Aorta (tissue), 5 donors: Measurements from ENCODE around the gene SRC. TPM values are rescaled to one million over a fixed set of nuclear protein-coding genes. Genes with fewer than 3 reads are reported as not detected.

ENCODE experiments used
- ATAC-seq: fragments of 200-7000 bp; cut with Tn5 transposase; one replicate; pipeline ENCODE4 v1.9.1; 2022; ENCODE audit warnings: moderate library complexity; ENCODE audit not compliant: low FRiP score
- DNase-seq, 2 donors: peaks; one replicate each; pipeline ENCODE4 v3.0.0-alpha.2; 2020
- H3K27ac ChIP-seq, 2 donors: one replicate each; pipeline ENCODE4 v1.5.1; 2013; ENCODE audit warnings: low read length in 2 of 2, mild to moderate bottlenecking in 2 of 2, moderate library complexity in 2 of 2, control low read depth in 1 of 2, inconsistent platforms in 1 of 2, low read depth in 1 of 2
- H3K27me3 ChIP-seq, 2 donors: one replicate each; pipeline ENCODE4 v1.6.1; 2013; ENCODE audit warnings: control low read depth in 1 of 2, low read length in 1 of 2, mild to moderate bottlenecking in 1 of 2, moderate library complexity in 1 of 2; ENCODE audit not compliant: insufficient read depth in 2 of 2, control insufficient read depth in 1 of 2
- H3K36me3 ChIP-seq, 2 donors: one replicate each; pipeline ENCODE4 v1.6.1; 2013; ENCODE audit warnings: control low read depth in 1 of 2, low read length in 1 of 2, mild to moderate bottlenecking in 1 of 2; ENCODE audit not compliant: insufficient read depth in 2 of 2, control insufficient read depth in 1 of 2
- H3K4me1 ChIP-seq, 2 donors: one replicate each; pipeline ENCODE4 v1.6.1; 2013; ENCODE audit warnings: low read length in 2 of 2, control low read depth in 1 of 2, mild to moderate bottlenecking in 1 of 2, moderate library complexity in 1 of 2; ENCODE audit not compliant: insufficient read depth in 2 of 2, control insufficient read depth in 1 of 2
- H3K4me3 ChIP-seq, 2 donors: one replicate each; pipeline ENCODE4 v1.5.1; 2013; ENCODE audit warnings: low read length in 2 of 2, control low read depth in 1 of 2, mild to moderate bottlenecking in 1 of 2
- H3K9me3 ChIP-seq: one replicate; pipeline ENCODE4 v1.6.1; 2013; ENCODE audit warnings: mild to moderate bottlenecking, low read length; ENCODE audit not compliant: control insufficient read depth
- WGBS, 2 donors: extraction: QIAGEN DNeasy Blood & Tissue Kit; methylation state at CpG; one replicate each; pipeline ENCODE4 v1.1.7; 2013; 5-methylcytosine and 5-hydroxymethylcytosine counted together
- intact Hi-C, 2 donors: fragments of 100-400 bp; cut with DNase I; formaldehyde crosslinking; loops; one replicate each; pipeline versions ENCODE4 v1.14.2 to v1.15.0; 2022
- polyA plus RNA-seq, 2 donors: library from polyadenylated mRNA; stranded (reverse); fragments of 200-250 nt; gene quantifications; one replicate each; pipeline ENCODE4 v1.2.3, GENCODE V29; 2013
- total RNA-seq, 2 donors: library from RNA; stranded (reverse); fragmentation: NEBNext Ultra II Directional; extraction: Animal tissue kit (Norgen Biotek cat#: 25700); gene quantifications; one replicate each; pipeline ENCODE4 v1.2.1, GENCODE V29; 2021
- donor health status: healthy with polysubstance abuse.
- donor health status: Bipolar disorder and iron deficiency.
- donor health status: DM: no; HTN: no; CAD: no.
- donor health status: DM: no; HTN: no; CAD: no.
- donor health status: DM: yes; HTN: yes; CAD: no.

The SRC gene
- total and polyA plus RNA-seq, 4 donors = 16.7 to 72.4 (median 41.2) TPM

GRCh38 chr20:37430044-37430443 is 84.1 kb downstream of the SRC start:
- Histone ChIP-seq H3K4me3 (no peak overlapping the region), H3K36me3 (no peaks in the 10 kb centered on the region), H3K4me1 (no peaks in the 10 kb centered on the region), H3K9me3 (no peaks in the 10 kb centered on the region), H3K27ac (no peak overlapping the region), H3K27me3 (no peaks in the 10 kb centered on the region)
- intact Hi-C loops = no loop called here
- ATAC-seq (no peak), DNase-seq (no peak)

GRCh38 chr20:37430778-37431460 is 85.0 kb downstream of the SRC start:
- no peak for ATAC-seq
- no peak for DNase-seq
- intact Hi-C loops = no loop called here
- WGBS, 2 donors = 83% methylated on average over 7 of the region's 7 CpGs
- Histone ChIP-seq H3K9me3 (no peaks in the 10 kb centered on the region), H3K36me3 (no peaks in the 10 kb centered on the region), H3K4me3 (no peak overlapping the region), H3K27ac (no peak overlapping the region), H3K4me1 (no peaks in the 10 kb centered on the region), H3K27me3 (no peaks in the 10 kb centered on the region)

GRCh38 chr20:37431786-37432185 is 85.8 kb downstream of the SRC start:
- 87 to 91% methylated on average over 12 of the region's 12 CpGs for WGBS, 2 donors
- Histone ChIP-seq H3K36me3 (no peaks in the 10 kb centered on the region), H3K9me3 (no peaks in the 10 kb centered on the region), H3K4me3 (no peak overlapping the region), H3K27me3 (no peaks in the 10 kb centered on the region), H3K27ac (no peak overlapping the region), H3K4me1 (no peaks in the 10 kb centered on the region)
- ATAC-seq (no peak), DNase-seq (no peak)
- intact Hi-C loops = no loop called here

GRCh38 chr20:37432606-37433005 is 86.7 kb downstream of the SRC start:
- no peak for ATAC-seq
- WGBS, 2 donors = 64 to 78% methylated on average over 1 of the region's 1 CpG
- intact Hi-C loops = no loop called here

GRCh38 chr20:37435607-37436006 is 89.7 kb downstream of the SRC start:
- Histone ChIP-seq H3K9me3 (no peaks in the 10 kb centered on the region), H3K4me3 (no peak overlapping the region), H3K27me3 (no peaks in the 10 kb centered on the region), H3K36me3 (no peaks in the 10 kb centered on the region), H3K4me1 (no peaks in the 10 kb centered on the region), H3K27ac (no peak overlapping the region)
- ATAC-seq (no peak), DNase-seq (no peak)
- WGBS, 2 donors = 45 to 51% methylated on average over 4 of the region's 4 CpGs
- intact Hi-C loops = no loop called here

More at GRCh38 chr20:37432606-37433005, 86.7 kb downstream of the SRC start:
- no peaks in the 10 kb centered on the region for H3K4me1 ChIP-seq
- H3K27ac ChIP-seq = no peak overlapping the region
- H3K27me3 ChIP-seq = no peaks in the 10 kb centered on the region
- no peaks in the 10 kb centered on the region for H3K36me3 ChIP-seq
- DNase-seq = no peak
- no peaks in the 10 kb centered on the region for H3K9me3 ChIP-seq
- H3K4me3 ChIP-seq = no peak overlapping the region

- WGBS, 2 donors = 93 to 94% methylated on average over 9 of the region's 9 CpGs
- ATAC-seq = no peak
- Histone ChIP-seq H3K27me3 (no peaks in the 10 kb centered on the region), H3K9me3 (no peaks in the 10 kb centered on the region), H3K4me3 (no peak overlapping the region), H3K27ac (no peak overlapping the region), H3K36me3 (no peaks in the 10 kb centered on the region), H3K4me1 (no peaks in the 10 kb centered on the region)
- intact Hi-C loops = no loop called here
- no peak for DNase-seq
Observed at GRCh38 chr20:37436527-37437186, 90.7 kb downstream of the SRC start.

- intact Hi-C loops = loop anchor here in 1 of 2 donors (1.0 kb wide), 1 partner anchor 14 kb away; no protein-coding TSS in a partner anchor
- Histone ChIP-seq H3K27ac (no peak overlapping the region), H3K4me3 (no peak overlapping the region), H3K27me3 (no peaks in the 10 kb centered on the region), H3K4me1 (no peaks in the 10 kb centered on the region), H3K9me3 (no peaks in the 10 kb centered on the region), H3K36me3 (no peaks in the 10 kb centered on the region)
- DNase-seq (no peak), ATAC-seq (no peak)
- 94 to 95% methylated on average over 8 of the region's 8 CpGs for WGBS, 2 donors
Observed at GRCh38 chr20:37437676-37438075, 91.7 kb downstream of the SRC start.

- H3K4me1 ChIP-seq = no peaks in the 10 kb centered on the region
- DNase-seq = no peak
- WGBS, 2 donors = 87 to 88% methylated on average over 20 to 25 of the region's 25 CpGs
- H3K36me3 ChIP-seq = no peaks in the 10 kb centered on the region
- H3K27me3 ChIP-seq = no peaks in the 10 kb centered on the region
- H3K4me3 ChIP-seq = no peak overlapping the region
- intact Hi-C loops = loop anchor here in 1 of 2 donors (1.0 kb wide), 1 partner anchor 13 kb away; no protein-coding TSS in a partner anchor
- no peak for ATAC-seq
- H3K9me3 ChIP-seq = no peaks in the 10 kb centered on the region
- H3K27ac ChIP-seq = no peak overlapping the region
Observed at GRCh38 chr20:37438464-37439222, 92.7 kb downstream of the SRC start.
